WTC11 (cell line): ENCODE results near the gene HES5. TPM values are rescaled to one million over a fixed set of nuclear protein-coding genes. Genes with fewer than 3 reads are reported as not detected.

Experiments
- ATAC-seq: fragments of 200-7000 bp; cut with Tn5 transposase; 2 replicates; pipeline ENCODE4 v1.10.0; 2021; ENCODE audit warnings: mild to moderate bottlenecking, moderate library complexity
- CTCF ChIA-PET: fragments of 300-600 bp; sonication (Branson Sonifier 250); formaldehyde crosslinking; loops from one replicate; lab custom pipeline; 2021; ENCODE audit warnings: antibody characterized with exemption; lab: Charles Lee
- POLR2A ChIA-PET: fragments of 350-600 bp; sonication (Branson Sonifier 250); formaldehyde crosslinking; loops from one replicate; lab custom pipeline; 2021; ENCODE audit warnings: antibody characterized with exemption; lab: Charles Lee
- DNase-seq: peaks from one replicate; pipeline ENCODE4 v3.0.0; 2021; ENCODE audit warnings: low spot score
- H3K27ac Mint-ChIP-seq: 2 replicates; pipeline ENCODE4 v1.8.0; 2021; ENCODE audit warnings: mixed read lengths
- H3K27me3 Mint-ChIP-seq: 2 replicates; pipeline ENCODE4 v1.8.0; 2021; ENCODE audit warnings: low read depth, mild to moderate bottlenecking, moderate library complexity, mixed read lengths
- H3K36me3 Mint-ChIP-seq: 2 replicates; pipeline ENCODE4 v1.8.0; 2021; ENCODE audit warnings: mixed read lengths
- H3K4me1 Mint-ChIP-seq: 2 replicates; pipeline ENCODE4 v1.8.0; 2022; ENCODE audit warnings: mixed read lengths
- H3K4me3 Mint-ChIP-seq: 2 replicates; pipeline ENCODE4 v1.8.0; 2021; ENCODE audit warnings: mild to moderate bottlenecking, moderate library complexity, mixed read lengths
- H3K9me3 Mint-ChIP-seq: 2 replicates; pipeline ENCODE4 v1.8.0; 2021; ENCODE audit warnings: mixed read lengths
- AFF4 ChIP-seq: sonication (generic); formaldehyde crosslinking; IDR thresholded peaks from 2 replicates; pipeline ENCODE4 v1.8.1; 2023; ENCODE audit warnings: mild to moderate bottlenecking, missing genetic modification reagents, borderline replicate concordance
- ARID4B ChIP-seq: sonication (generic); formaldehyde crosslinking; IDR thresholded peaks from 2 replicates; pipeline ENCODE4 v1.8.0; 2023; ENCODE audit warnings: missing genetic modification reagents, mild to moderate bottlenecking, borderline replicate concordance
- CDX4 ChIP-seq: fragments of 250-450 bp; sonication (Bioruptor Pico); IDR thresholded peaks from 2 replicates; pipeline ENCODE4 v1.9.0; 2021; ENCODE audit warnings: moderate library complexity, mild to moderate bottlenecking, inconsistent platforms, borderline replicate concordance
- E2F4 ChIP-seq: sonication (generic); formaldehyde crosslinking; IDR thresholded peaks from 2 replicates; pipeline ENCODE4 v1.8.1; 2022; ENCODE audit warnings: low read depth, mild to moderate bottlenecking, moderate library complexity, missing genetic modification reagents, borderline replicate concordance
- GTF2I ChIP-seq: fragments of 250-450 bp; sonication (Bioruptor Pico); conservative IDR thresholded peaks from 2 replicates; pipeline ENCODE4 v1.4.0; 2021; ENCODE audit warnings: mild to moderate bottlenecking
- IRF2 ChIP-seq: sonication (generic); formaldehyde crosslinking; IDR thresholded peaks from 2 replicates; pipeline ENCODE4 v1.8.0; 2022; ENCODE audit warnings: low read depth, missing genetic modification reagents, borderline replicate concordance
- KAT7 ChIP-seq: sonication (generic); formaldehyde crosslinking; IDR thresholded peaks from 2 replicates; pipeline ENCODE4 v1.8.1; 2023; ENCODE audit warnings: missing genetic modification reagents, mild to moderate bottlenecking, borderline replicate concordance
- NFYB ChIP-seq: sonication (generic); formaldehyde crosslinking; conservative IDR thresholded peaks from 2 replicates; pipeline ENCODE4 v1.8.0; 2022; ENCODE audit warnings: low read depth, missing genetic modification reagents
- OVOL2 ChIP-seq: fragments of 250-450 bp; sonication (Bioruptor Pico); IDR thresholded peaks from 2 replicates; pipeline ENCODE4 v1.9.0; 2021; ENCODE audit warnings: mild to moderate bottlenecking, borderline replicate concordance
- SMAD4 ChIP-seq: sonication (generic); formaldehyde crosslinking; IDR thresholded peaks from 2 replicates; pipeline ENCODE4 v1.8.0; 2022; ENCODE audit warnings: mild to moderate bottlenecking, missing genetic modification reagents
- TEAD4 ChIP-seq: sonication (generic); formaldehyde crosslinking; IDR thresholded peaks from 2 replicates; pipeline ENCODE4 v1.8.0; 2022; ENCODE audit warnings: mild to moderate bottlenecking, missing genetic modification reagents
- ZNF121 ChIP-seq: sonication (generic); formaldehyde crosslinking; IDR thresholded peaks from 2 replicates; pipeline ENCODE4 v1.8.0; 2023; ENCODE audit warnings: missing genetic modification reagents
- ZNF416 ChIP-seq: fragments of 250-450 bp; sonication (Bioruptor Pico); IDR thresholded peaks from 2 replicates; pipeline ENCODE4 v1.9.0; 2021; ENCODE audit warnings: mild to moderate bottlenecking, inconsistent platforms
- ZSCAN18 ChIP-seq: fragments of 250-450 bp; sonication (Bioruptor Pico); IDR thresholded peaks from 2 replicates; pipeline ENCODE4 v2.1.2; 2022; ENCODE audit warnings: mild to moderate bottlenecking, moderate library complexity
- total RNA-seq: library from RNA; stranded (reverse); gene quantifications from 3 replicates; pipeline ENCODE4 v1.2.3, GENCODE V29; 2021

Gene HES5
- total RNA-seq, 1 experiment from 2014 or later, result not detected

GRCh38 chr1:2567083-2567679, 37.1 kb upstream of the HES5 start (continued):
- TF ChIP-seq AFF4 (CRISPR knock-in tag) (no peak), ZNF121 (CRISPR knock-in tag) (no peak), ZNF416 (CRISPR knock-in tag) (no peak), CDX4 (CRISPR knock-in tag) (no peak), NFYB (CRISPR knock-in tag) (no peak), SMAD4 (no peak), ZSCAN18 (CRISPR knock-in tag) (no peak)
- TF ChIP-seq, all 79 proteins: peak for 0

- no peak overlapping the region for H3K27ac Mint-ChIP-seq
- ATAC-seq, result no peak
- DNase-seq, result no peak
- no peak for TF ChIP-seq OVOL2
- no peak for TF ChIP-seq GTF2I (CRISPR knock-in tag)
- TF ChIP-seq ARID4B (CRISPR knock-in tag), result no peak
- no peak for TF ChIP-seq KAT7
- TF ChIP-seq IRF2 (CRISPR knock-in tag), result no peak
- TF ChIP-seq E2F4 (CRISPR knock-in tag), result no peak
- no peak for TF ChIP-seq TEAD4
- no peaks in the 10 kb centered on the region for H3K36me3 Mint-ChIP-seq
- H3K27me3 Mint-ChIP-seq, result no peaks in the 10 kb centered on the region
- H3K4me1 Mint-ChIP-seq, result 0 out of 2 replicates have a peak, but pooled peaks cover 3% of the 10 kb centered on the region
- H3K4me3 Mint-ChIP-seq, result no peak overlapping the region
- no peaks in the 10 kb centered on the region for H3K9me3 Mint-ChIP-seq
- ChIA-PET CTCF (no interaction called here), POLR2A (no interaction called here)
Observed at GRCh38 chr1:2566101-2567045, 36.3 kb upstream of the HES5 start.
